ENCODE results near the gene LRRN4CL.
"Not testable (repeated sequence)": the region's sequence is repeated elsewhere in the genome, so short reads cannot be mapped to it uniquely, and the experiment has no call there.

The LRRN4CL gene

DNA sequence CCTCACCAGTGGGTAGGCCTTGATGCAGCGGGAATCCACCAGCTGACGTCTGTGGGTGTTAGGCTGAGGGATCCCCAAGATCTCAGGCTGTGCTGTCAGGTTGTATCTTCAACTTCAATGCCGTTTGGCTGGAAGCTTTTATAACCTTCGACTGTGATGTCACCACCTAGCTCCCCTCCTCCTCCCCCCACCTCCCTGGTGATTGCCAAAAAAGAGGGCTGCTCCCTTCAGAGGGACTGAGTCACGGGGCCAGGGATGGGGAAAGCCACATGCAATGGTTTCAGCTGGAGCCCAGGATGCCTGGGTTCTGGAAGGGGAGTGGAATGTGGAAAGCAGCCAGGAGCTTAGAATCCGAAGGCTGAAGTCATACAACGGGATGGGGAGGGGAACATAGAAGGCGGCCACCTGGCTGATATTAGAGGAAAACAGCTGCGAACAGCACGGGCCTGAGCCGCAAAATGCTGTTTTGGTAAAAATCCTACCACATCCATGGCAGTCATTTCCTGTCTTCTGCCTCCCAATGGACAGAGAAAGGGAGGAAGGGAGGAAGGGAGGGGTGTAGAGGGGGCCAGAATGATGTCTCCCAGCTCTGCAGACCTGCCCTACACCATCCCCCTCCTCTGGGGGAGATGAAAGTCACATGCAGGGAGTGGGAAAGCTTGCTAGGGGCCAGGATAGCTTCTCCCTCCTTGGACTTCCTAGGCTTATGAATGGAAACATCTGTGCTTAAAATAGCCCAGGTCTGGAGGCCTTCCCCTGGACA lies at the start of gene LRRN4CL:
Gene LRRN4CL (minus strand): TSS at position 110 of the 763 bp plus-strand sequence. CDS start 1,022 bp downstream, outside the sequence.
- peak; percentile 93 for DNase-seq (ENCODE audit: low read depth)

GRCh38 chr11:62737196-62737595 lies 47.9 kb upstream of the LRRN4CL start:
- DNase-seq (ENCODE audit: low read depth), result no peak

DNA sequence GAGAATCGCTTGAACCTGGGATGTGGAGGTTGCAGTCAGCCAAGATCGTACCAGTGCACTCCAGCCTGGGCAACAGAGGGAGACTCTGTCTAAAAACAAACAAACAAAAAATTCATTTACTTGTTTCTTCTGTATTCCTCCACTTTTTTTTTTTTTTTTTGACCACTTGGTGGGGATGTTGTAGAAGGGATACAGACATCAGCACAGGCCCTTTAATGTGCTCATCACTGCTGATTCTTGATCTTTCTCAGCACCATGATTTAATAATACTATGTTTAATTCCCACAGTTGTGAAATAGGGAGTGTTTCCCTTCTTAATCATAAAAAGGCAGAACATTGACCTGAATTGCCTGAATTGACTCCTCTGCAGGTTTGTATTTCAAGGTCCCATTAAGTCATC lies 43.5 kb upstream of the LRRN4CL start:
- DNase-seq (ENCODE audit: low read depth), result peak; percentile 22

- DNase-seq (ENCODE audit: low read depth), result not testable (repeated sequence)
These were observed 40.7 kb upstream of the LRRN4CL start for GRCh38 chr11:62730076-62730475.

DNA sequence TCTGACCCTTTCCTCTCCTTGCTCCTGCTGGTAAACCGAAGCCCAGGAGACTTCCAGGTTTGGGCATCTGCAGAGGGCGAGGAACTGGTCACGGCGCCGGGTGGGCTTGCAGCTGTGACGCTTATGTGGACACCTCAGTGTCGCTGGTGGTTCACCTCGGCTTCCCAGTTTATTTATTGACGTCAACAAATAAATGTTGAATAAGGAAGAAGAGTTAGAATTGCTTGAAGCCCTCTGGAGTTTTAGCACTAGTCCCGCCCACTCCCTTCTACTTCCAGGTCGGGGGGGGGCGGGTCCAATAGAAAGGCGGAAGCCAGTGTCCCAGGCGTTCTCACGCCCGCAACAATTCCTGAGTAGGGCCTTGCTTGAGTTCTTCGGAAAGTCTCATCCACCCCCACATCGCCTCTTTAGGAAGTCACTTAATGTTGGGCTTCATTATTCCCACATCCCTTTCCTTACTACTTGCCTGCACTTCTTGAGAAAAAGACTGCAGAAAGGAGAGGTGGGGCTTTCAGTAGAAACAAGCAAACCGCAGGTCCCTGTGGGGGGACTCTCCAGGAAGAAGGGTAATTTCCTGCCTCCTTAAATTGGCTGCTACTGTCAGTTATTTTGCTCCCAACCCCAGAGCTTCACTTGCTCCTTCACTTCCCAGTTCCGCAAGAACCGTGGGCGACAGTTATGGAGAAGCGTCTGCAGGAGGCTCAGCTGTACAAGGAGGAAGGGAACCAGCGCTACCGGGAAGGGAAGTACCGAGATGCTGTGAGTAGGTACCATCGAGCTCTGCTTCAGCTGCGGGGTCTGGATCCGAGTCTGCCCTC lies 39.0 kb upstream of the LRRN4CL start, which contains the start of gene TTC9C:
Gene TTC9C (plus strand): TSS at position 316 of the 818 bp plus-strand sequence. CDS start 363 bp downstream, at position 679.
- DNase-seq (ENCODE audit: low read depth), result peak; percentile 68

- peak; percentile 96 for DNase-seq (ENCODE audit: low read depth)
These were observed 38.5 kb upstream of the LRRN4CL start for GRCh38 chr11:62727872-62728170.

DNA sequence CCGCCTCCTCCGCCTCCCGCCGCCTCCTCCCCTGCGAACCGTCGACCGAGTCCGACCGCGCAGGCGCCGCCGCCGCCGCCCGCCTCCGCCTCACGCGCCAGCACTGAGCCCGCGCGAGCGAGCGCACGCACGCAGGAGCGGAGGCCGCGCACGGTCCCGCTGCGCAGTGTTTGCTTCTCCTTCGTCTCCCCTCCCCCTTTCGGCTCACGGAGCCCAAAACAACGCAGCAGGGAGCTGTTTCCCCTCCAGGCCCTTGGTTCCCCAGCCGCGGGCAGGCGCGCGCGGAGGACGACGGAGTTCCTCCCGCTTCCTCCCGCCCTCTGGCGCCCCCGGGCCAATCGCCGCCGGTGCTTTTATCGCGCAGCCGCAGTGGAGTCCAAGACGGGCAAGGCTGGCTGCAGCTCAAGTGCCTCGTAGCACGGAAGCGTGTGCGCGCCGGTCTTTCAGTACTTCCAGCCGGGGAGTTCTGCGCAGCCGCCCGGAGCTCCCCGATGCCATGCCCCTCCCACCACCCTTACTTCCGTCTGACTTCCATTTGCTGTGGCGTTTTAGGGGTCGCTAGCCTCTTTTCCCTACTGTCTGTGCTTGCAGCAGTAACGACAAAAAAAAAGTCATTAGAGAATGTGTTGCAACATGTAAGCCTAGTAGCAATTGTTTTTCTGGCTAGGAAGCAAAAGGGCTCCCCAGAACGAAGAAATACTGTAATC lies 38.0 kb upstream of the LRRN4CL start, which contains the start of gene HNRNPUL2:
Gene HNRNPUL2 (minus strand): TSS at position 293 of the 707 bp plus-strand sequence. CDS start 301 bp downstream, outside the sequence.
- DNase-seq (ENCODE audit: low read depth), result peak; percentile 99

DNA sequence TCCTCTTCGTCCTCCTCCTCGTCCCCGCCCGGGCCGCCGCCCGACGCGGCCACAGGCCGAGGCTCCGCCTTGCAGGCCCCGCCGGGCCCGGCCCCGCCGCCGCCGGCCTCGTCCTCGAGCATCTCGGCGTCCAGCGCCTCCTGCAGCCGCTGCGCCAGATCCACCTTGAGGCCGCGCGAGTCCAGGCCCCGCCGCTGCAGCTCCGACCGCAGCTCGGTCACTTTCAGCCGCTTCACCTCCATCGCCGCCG lies 37.5 kb upstream of the LRRN4CL start:
- DNase-seq (ENCODE audit: low read depth), result peak; percentile 17

GRCh38 chr11:62726156-62726914 lies 37.0 kb upstream of the LRRN4CL start:
- no peak for DNase-seq (ENCODE audit: low read depth)

DNA sequence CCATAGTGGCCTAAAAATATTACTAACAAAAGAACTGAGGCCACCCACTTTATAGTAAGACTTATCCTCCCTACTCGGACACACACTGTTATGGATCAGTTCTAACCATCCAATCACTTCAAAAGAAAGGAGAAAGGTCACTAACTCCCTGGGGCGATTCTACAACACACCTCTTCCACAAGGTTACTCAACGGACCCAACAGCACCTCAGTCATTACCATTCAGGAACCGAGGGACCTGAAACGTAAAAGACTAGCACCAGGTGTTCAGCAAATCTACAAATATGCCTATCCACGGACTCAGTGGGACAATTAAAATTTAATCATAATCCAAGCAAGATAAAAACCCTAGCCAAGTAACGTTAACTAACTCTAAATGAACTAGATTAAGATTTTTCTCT lies 36.3 kb upstream of the LRRN4CL start:
- no peak for DNase-seq (ENCODE audit: low read depth)

DNA sequence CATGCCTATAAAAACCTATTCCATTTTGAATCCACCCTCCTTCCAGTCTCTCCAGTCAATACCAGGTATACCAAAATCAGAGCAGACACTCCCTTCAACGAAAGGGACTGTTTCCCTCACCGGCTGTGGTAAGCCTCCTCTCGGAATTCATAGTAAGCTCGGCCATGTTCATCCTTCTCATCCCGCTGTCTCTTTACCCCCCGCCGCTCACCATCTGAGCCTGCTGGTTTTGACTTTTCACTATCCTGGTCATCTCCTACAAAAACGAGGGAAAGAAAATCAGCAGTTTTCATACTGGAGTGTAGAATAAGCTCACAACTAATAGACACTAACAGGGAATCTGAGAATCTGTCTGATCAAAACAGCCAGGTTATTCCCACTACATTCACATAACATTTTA lies 34.8 kb upstream of the LRRN4CL start:
- DNase-seq (ENCODE audit: low read depth), result no peak

GRCh38 chr11:62721994-62722393 lies 32.7 kb upstream of the LRRN4CL start:
- DNase-seq (ENCODE audit: low read depth), result peak; percentile 24

- DNase-seq (ENCODE audit: low read depth), result no peak
These were observed 30.1 kb upstream of the LRRN4CL start for GRCh38 chr11:62719302-62719978.

DNA sequence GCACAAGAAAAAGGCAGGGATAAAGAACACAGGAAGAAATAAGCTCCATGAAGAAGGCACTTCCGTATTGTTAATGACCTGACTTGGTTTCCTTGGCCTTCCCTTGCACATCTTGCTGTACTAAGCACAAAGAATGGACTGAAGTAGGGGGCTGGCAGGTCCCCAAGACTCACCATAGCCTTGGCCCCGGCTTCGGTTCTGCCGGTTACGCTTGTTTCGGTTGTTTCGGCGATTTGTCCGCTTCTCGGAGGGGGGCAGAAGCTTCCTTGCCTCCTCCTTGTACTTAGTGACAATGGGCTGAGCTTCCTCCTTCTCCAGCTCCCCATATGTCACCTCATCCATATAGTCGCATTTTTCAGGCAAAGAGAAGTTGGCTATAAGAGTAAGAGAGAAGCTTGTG lies 27.5 kb upstream of the LRRN4CL start:
- DNase-seq (ENCODE audit: low read depth), result no peak

- no peak for DNase-seq (ENCODE audit: low read depth)
These were observed 26.9 kb upstream of the LRRN4CL start for GRCh38 chr11:62716206-62716605.

GRCh38 chr11:62715150-62716130 lies 26.1 kb upstream of the LRRN4CL start:
- DNase-seq (ENCODE audit: low read depth), result no peak

- no peak for DNase-seq (ENCODE audit: low read depth)
These were observed 24.0 kb upstream of the LRRN4CL start for GRCh38 chr11:62713343-62713742.

- no peak for DNase-seq (ENCODE audit: low read depth)
These were observed 23.5 kb upstream of the LRRN4CL start for GRCh38 chr11:62712861-62713260.

- DNase-seq (ENCODE audit: low read depth), result no peak
These were observed 23.0 kb upstream of the LRRN4CL start for GRCh38 chr11:62712276-62712812.

GRCh38 chr11:62710001-62710345 lies 20.6 kb upstream of the LRRN4CL start:
- DNase-seq (ENCODE audit: low read depth), result no peak

Data from fibroblast of the conjunctiva (primary cell).